Thyroid gland (tissue), 4 donors: ENCODE results near the gene LRFN3.

ENCODE experiments used
- POLR2A ChIP-seq, 2 donors: fragments of 450-650 bp; IDR thresholded peaks; one replicate each; pipeline ENCODE4 v1.6.1; 2017; ENCODE audit warnings: antibody characterized with exemption in 2 of 2, mild to moderate bottlenecking in 2 of 2, moderate library complexity in 1 of 2
- TF ChIP-seq, protein P1 (sequence below), 6 experiments: fragments of 200-600 bp in 3 of 6; fragments of 450-650 bp in 3 of 6; sonication (generic) in 3 of 6; IDR thresholded peaks; one replicate each; pipeline ENCODE4 v1.5.1; 2016 to 2019; ENCODE audit warnings: antibody characterized with exemption in 6 of 6, mild to moderate bottlenecking in 2 of 6, inconsistent platforms in 1 of 6, moderate library complexity in 1 of 6

DNA sequence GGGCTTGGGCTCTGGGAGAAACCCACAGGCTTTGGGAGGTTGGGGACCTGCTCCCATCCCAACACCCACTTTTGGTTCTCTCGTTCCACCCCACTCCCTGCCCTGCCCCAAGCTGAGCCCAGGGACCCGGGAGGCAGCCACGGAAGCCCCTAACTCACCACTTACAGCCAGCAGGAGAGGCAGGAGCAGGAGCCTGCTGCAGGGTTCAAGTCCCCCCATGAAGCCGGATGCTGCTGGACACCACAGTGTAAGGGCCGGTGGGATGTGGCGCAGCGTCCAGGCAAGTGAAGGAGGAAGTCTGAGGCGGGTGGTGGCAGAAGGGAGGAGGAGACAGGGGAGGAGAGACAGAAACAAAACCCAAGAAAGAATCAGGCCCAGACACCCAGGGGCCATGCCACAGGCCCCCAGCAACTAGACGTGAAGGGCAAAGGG lies 28.1 kb upstream of the LRFN3 start, which contains the start of gene TYROBP:
- TF ChIP-seq POLR2A (IDR thresholded peaks at IDR 0.05), result no peak
- TF ChIP-seq, protein P1, sequence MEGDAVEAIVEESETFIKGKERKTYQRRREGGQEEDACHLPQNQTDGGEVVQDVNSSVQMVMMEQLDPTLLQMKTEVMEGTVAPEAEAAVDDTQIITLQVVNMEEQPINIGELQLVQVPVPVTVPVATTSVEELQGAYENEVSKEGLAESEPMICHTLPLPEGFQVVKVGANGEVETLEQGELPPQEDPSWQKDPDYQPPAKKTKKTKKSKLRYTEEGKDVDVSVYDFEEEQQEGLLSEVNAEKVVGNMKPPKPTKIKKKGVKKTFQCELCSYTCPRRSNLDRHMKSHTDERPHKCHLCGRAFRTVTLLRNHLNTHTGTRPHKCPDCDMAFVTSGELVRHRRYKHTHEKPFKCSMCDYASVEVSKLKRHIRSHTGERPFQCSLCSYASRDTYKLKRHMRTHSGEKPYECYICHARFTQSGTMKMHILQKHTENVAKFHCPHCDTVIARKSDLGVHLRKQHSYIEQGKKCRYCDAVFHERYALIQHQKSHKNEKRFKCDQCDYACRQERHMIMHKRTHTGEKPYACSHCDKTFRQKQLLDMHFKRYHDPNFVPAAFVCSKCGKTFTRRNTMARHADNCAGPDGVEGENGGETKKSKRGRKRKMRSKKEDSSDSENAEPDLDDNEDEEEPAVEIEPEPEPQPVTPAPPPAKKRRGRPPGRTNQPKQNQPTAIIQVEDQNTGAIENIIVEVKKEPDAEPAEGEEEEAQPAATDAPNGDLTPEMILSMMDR (IDR thresholded peaks at IDR 0.05), result no peak
